Karpas-422 (cell line): ENCODE results near the gene FAM83E. TPM values are rescaled to one million over a fixed set of nuclear protein-coding genes. Genes with fewer than 3 reads are reported as not detected.

Experiments
- DNase-seq: peaks from one replicate; pipeline ENCODE4 v3.0.0-alpha.2; 2015
- H2AFZ ChIP-seq: fragments of 200-600 bp; sonication (generic); 2 replicates; pipeline ENCODE4 v1.6.1; 2014; ENCODE audit warnings: antibody characterized with exemption, low read length, mixed read lengths
- H3K27ac ChIP-seq: fragments of 200-600 bp; sonication (generic); 2 replicates; pipeline ENCODE4 v1.5.1; 2014; ENCODE audit warnings: mild to moderate bottlenecking, low read length, moderate library complexity
- H3K27me3 ChIP-seq: fragments of 200-600 bp; sonication (generic); 2 replicates; pipeline ENCODE4 v1.6.1; 2014; ENCODE audit warnings: low read length, mixed read lengths
- H3K36me3 ChIP-seq: fragments of 200-600 bp; sonication (generic); 2 replicates; pipeline ENCODE4 v1.6.1; 2014; ENCODE audit warnings: low read length, mixed read lengths; ENCODE audit not compliant: insufficient read depth
- H3K4me1 ChIP-seq: fragments of 200-600 bp; sonication (generic); 2 replicates; pipeline ENCODE4 v1.6.1; 2014; ENCODE audit warnings: mild to moderate bottlenecking, low read length, mixed read lengths
- H3K4me2 ChIP-seq: fragments of 200-600 bp; sonication (generic); 2 replicates; pipeline ENCODE4 v1.6.1; 2014; ENCODE audit warnings: low read length, low read depth, mild to moderate bottlenecking; ENCODE audit not compliant: poor library complexity, severe bottlenecking
- H3K4me3 ChIP-seq: fragments of 200-600 bp; sonication (generic); 2 replicates; pipeline ENCODE4 v1.5.1; 2014; ENCODE audit warnings: mild to moderate bottlenecking, antibody characterized with exemption, low read length, mixed read lengths
- H3K79me2 ChIP-seq: fragments of 200-600 bp; sonication (generic); 2 replicates; pipeline ENCODE4 v1.6.1; 2014; ENCODE audit warnings: mild to moderate bottlenecking, low read length, mixed read lengths
- H3K9ac ChIP-seq: fragments of 200-600 bp; sonication (generic); 2 replicates; pipeline ENCODE4 v1.6.0; 2014; ENCODE audit warnings: low read length
- H3K9me2 ChIP-seq: fragments of 200-600 bp; sonication (generic), shearing (Covaris generic); replicated peaks from 2 replicates; pipeline ENCODE4 v1.6.0; 2014; ENCODE audit warnings: mild to moderate bottlenecking, low read length, moderate library complexity; ENCODE audit not compliant: insufficient read depth
- H3K9me3 ChIP-seq: fragments of 300-700, 200-600 bp; sonication (generic); 2 replicates; pipeline ENCODE4 v1.6.1; 2014; ENCODE audit warnings: low read length, mixed read lengths
- H4K20me1 ChIP-seq: fragments of 200-600 bp; sonication (generic); 2 replicates; pipeline ENCODE4 v1.6.1; 2014; ENCODE audit warnings: mild to moderate bottlenecking, antibody characterized with exemption, low read length, low read depth; ENCODE audit not compliant: insufficient read depth
- total RNA-seq: library from RNA; depleted of rRNA; stranded (reverse); fragments of >200 nt; shearing (Covaris generic); gene quantifications from 2 replicates; pipeline ENCODE4 v1.2.3, GENCODE V29; 2014; ENCODE audit warnings: low replicate concordance

Gene FAM83E
- total RNA-seq, 1 experiment from 2014 or later, result 1.2 TPM

DNA sequence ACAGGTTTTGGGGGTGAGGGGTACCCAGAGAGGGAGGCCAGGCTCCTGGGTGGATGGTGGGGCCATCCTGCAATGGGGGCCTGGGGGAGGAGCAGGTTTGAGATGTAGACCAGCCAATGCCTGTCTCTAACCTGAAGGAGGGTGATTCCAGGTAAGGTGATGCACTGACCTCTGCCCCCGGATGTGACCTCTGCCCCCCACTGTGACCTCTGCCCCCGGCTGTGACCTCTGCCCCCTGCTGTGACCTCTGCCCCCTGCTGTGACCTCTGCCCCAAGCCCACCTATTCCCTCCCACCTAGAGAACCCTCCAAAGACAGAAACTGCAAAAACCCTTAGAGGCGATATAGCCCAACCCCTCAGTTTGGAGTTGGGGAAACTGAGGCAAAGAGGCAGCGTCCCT lies 18.6 kb downstream of the FAM83E start:
- Histone ChIP-seq H3K27ac (no peak overlapping the region), H3K4me2 (no peak overlapping the region), H3K9me3 (no peaks in the 10 kb centered on the region), H3K9me2 (no peaks in the 10 kb centered on the region), H4K20me1 (no peaks in the 10 kb centered on the region), H3K9ac (no peak overlapping the region), H3K27me3 (no peaks in the 10 kb centered on the region), H3K4me3 (no peak overlapping the region), H2AFZ (no peak overlapping the region), H3K36me3 (no peaks in the 10 kb centered on the region), H3K4me1 (no peaks in the 10 kb centered on the region), H3K79me2 (no peaks in the 10 kb centered on the region)
- DNase-seq, result peak; percentile 19

- no peaks in the 10 kb centered on the region for H4K20me1 ChIP-seq
- no peaks in the 10 kb centered on the region for H3K36me3 ChIP-seq
- no peaks in the 10 kb centered on the region for H3K9me2 ChIP-seq
- DNase-seq, result peak; percentile 29
- H3K4me2 ChIP-seq, result no peak overlapping the region
- H3K27ac ChIP-seq, result no peak overlapping the region
- no peaks in the 10 kb centered on the region for H3K79me2 ChIP-seq
- no peaks in the 10 kb centered on the region for H3K27me3 ChIP-seq
- H3K4me3 ChIP-seq, result no peak overlapping the region
- no peaks in the 10 kb centered on the region for H3K9me3 ChIP-seq
- H3K4me1 ChIP-seq, result no peaks in the 10 kb centered on the region
- no peak overlapping the region for H2AFZ ChIP-seq
- H3K9ac ChIP-seq, result no peak overlapping the region
Observed at GRCh38 chr19:48595833-48596232, 19.0 kb downstream of the FAM83E start.

DNA sequence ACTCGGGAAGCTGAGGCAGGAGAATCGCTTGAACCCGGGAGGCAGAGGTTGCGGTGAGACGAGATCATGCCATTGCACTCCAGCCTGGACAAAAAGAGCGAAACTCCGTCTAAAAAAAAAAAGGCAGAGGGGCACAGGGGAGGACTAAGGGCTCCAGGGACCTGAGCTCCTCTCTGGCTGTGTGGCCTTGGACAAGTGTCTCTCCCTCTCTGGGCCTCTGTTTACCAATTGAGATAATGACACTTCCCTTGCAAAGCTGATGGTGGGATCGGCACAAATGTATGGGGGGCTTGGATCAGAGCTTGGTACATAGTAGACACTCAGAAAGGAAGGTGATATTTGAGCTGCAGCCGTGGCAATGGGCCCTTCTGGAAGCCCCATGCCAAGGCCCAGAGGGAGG lies 19.7 kb downstream of the FAM83E start:
- no peaks in the 10 kb centered on the region for H3K36me3 ChIP-seq
- H3K79me2 ChIP-seq, result no peaks in the 10 kb centered on the region
- no peak overlapping the region for H3K9ac ChIP-seq
- no peaks in the 10 kb centered on the region for H3K9me2 ChIP-seq
- no peak overlapping the region for H3K27ac ChIP-seq
- H3K9me3 ChIP-seq, result no peaks in the 10 kb centered on the region
- H4K20me1 ChIP-seq, result no peaks in the 10 kb centered on the region
- DNase-seq, result peak; percentile 10
- H3K27me3 ChIP-seq, result no peaks in the 10 kb centered on the region
- H3K4me3 ChIP-seq, result no peak overlapping the region
- H3K4me1 ChIP-seq, result no peaks in the 10 kb centered on the region
- no peak overlapping the region for H2AFZ ChIP-seq
- no peak overlapping the region for H3K4me2 ChIP-seq

DNA sequence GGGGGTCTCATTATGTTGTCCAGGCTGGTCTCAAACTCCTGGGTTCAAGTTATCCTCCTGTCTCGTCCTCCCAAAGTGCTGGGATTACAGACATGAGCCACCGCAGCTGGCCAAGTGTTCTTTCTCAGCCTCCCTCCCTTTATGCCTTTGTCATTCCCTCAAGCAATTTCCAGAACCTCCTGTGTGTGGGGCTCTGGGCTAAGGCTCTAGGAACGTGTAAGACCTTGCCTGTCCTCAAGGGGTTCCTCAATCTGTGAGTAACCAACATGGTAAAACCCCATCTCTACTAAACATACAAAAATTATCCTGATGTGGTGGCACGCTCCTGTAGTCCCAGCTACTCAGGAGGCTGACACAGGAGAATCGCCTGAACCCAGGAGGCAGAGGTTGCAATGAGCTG lies 23.9 kb downstream of the FAM83E start:
- H3K27ac ChIP-seq, result no peak overlapping the region
- no peak overlapping the region for H3K4me3 ChIP-seq
- H3K9me3 ChIP-seq, result no peaks in the 10 kb centered on the region
- H3K27me3 ChIP-seq, result no peaks in the 10 kb centered on the region
- H4K20me1 ChIP-seq, result no peaks in the 10 kb centered on the region
- H2AFZ ChIP-seq, result no peak overlapping the region
- no peaks in the 10 kb centered on the region for H3K36me3 ChIP-seq
- DNase-seq, result no peak
- H3K79me2 ChIP-seq, result no peaks in the 10 kb centered on the region
- H3K4me1 ChIP-seq, result no peaks in the 10 kb centered on the region
- H3K9me2 ChIP-seq, result no peaks in the 10 kb centered on the region
- H3K4me2 ChIP-seq, result no peak overlapping the region
- H3K9ac ChIP-seq, result no peak overlapping the region

DNA sequence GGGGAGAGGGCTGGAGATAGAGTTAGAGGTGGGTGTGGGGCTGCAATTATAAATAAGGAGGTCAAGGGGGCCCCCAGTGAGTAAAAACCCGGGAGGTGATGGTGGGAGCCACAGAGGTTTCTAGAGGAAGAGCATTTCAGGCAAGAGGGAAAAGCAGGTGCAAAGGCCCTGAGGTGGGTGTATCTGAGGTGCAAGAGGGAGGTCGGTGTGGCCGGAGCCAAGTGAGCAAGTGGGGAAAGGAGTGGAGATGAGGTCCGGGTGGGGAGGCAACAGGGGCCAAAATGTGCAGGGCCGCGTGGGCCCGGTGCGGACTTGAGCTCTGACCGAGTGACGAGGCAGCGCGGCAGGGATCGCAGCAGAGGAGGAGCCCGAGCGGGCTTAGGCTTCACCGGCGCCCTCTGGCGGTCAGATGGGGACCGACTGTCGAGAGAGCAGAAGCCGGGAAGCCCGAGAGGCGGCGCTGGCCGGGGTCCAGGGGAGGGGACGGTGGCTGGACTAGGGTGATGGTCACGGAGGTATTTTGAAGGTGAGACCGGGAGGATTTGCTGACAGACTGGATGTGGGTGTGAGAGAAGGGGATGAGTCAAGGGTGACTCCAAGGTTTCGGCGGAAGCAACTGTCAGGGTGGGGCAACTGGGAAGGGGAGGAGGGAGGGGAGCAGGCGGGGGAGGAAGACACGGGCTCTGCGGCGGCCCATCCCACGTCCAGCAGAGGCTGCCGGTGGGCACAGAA lies 26.0 kb downstream of the FAM83E start:
- Histone ChIP-seq H3K9ac (no peak overlapping the region), H2AFZ (no peak overlapping the region), H3K4me3 (no peak overlapping the region)

GRCh38 chr19:48587387-48587786 lies 27.5 kb downstream of the FAM83E start:
- Histone ChIP-seq H2AFZ (no peak overlapping the region), H3K27ac (no peak overlapping the region), H3K79me2 (no peaks in the 10 kb centered on the region), H3K9me2 (no peaks in the 10 kb centered on the region), H3K27me3 (no peaks in the 10 kb centered on the region), H3K9ac (no peak overlapping the region), H3K4me1 (no peaks in the 10 kb centered on the region), H3K4me3 (no peak overlapping the region), H4K20me1 (no peaks in the 10 kb centered on the region), H3K9me3 (no peaks in the 10 kb centered on the region), H3K36me3 (no peaks in the 10 kb centered on the region), H3K4me2 (no peak overlapping the region)
- no peak for DNase-seq

More for the DNA sequence above, 26.0 kb downstream of the FAM83E start:
- Histone ChIP-seq H3K9me2 (no peaks in the 10 kb centered on the region), H3K79me2 (no peaks in the 10 kb centered on the region), H3K9me3 (no peaks in the 10 kb centered on the region), H3K4me1 (no peaks in the 10 kb centered on the region), H3K27ac (no peak overlapping the region), H4K20me1 (no peaks in the 10 kb centered on the region), H3K36me3 (no peaks in the 10 kb centered on the region), H3K27me3 (no peaks in the 10 kb centered on the region), H3K4me2 (no peak overlapping the region)
- peak; percentile 92 for DNase-seq

- no peak overlapping the region for H3K4me3 ChIP-seq
- no peaks in the 10 kb centered on the region for H3K79me2 ChIP-seq
- H3K9me2 ChIP-seq, result no peaks in the 10 kb centered on the region
- H3K4me2 ChIP-seq, result no peak overlapping the region
- no peaks in the 10 kb centered on the region for H3K9me3 ChIP-seq
- DNase-seq, result no peak
- no peaks in the 10 kb centered on the region for H3K27me3 ChIP-seq
- H2AFZ ChIP-seq, result no peak overlapping the region
- no peaks in the 10 kb centered on the region for H3K36me3 ChIP-seq
- H4K20me1 ChIP-seq, result no peaks in the 10 kb centered on the region
- no peak overlapping the region for H3K9ac ChIP-seq
- no peak overlapping the region for H3K27ac ChIP-seq
- no peaks in the 10 kb centered on the region for H3K4me1 ChIP-seq
Observed at GRCh38 chr19:48582168-48582567, 32.7 kb downstream of the FAM83E start.

DNA sequence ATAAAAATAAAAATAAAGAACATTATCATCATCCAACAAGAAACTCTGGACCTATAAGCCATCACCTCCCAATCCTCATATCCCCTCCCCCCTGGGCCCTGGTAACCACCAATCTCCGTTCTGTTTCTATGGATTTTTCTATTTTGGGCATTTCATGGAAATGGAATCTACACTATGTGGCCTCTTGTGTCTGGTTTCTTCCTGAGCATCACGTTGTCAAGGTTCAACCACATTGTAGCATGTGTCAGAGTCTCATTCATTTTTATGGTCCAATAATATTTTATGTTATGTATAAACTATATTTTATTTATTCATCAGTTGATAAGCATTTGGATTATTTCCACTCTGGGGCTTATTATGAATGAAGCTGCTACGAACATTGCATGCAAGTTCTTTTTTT lies 36.0 kb downstream of the FAM83E start:
- Histone ChIP-seq H3K27me3 (no peaks in the 10 kb centered on the region), H3K9ac (no peak overlapping the region), H3K79me2 (no peaks in the 10 kb centered on the region), H2AFZ (no peak overlapping the region), H3K4me1 (0 out of 2 replicates have a peak, but pooled peaks cover 3% of the 10 kb centered on the region), H3K36me3 (no peaks in the 10 kb centered on the region), H3K9me2 (no peaks in the 10 kb centered on the region), H3K27ac (no peak overlapping the region), H3K4me3 (no peak overlapping the region), H4K20me1 (no peaks in the 10 kb centered on the region), H3K4me2 (no peak overlapping the region), H3K9me3 (no peaks in the 10 kb centered on the region)
- no peak for DNase-seq
